IMR-90 (cell line): Measurements from ENCODE around the gene IL18R1. TPM values are rescaled to one million over a fixed set of nuclear protein-coding genes. Genes with fewer than 3 reads are reported as not detected.

Experiments used
- ATAC-seq: fragments of 200-7000 bp; cut with Tn5 transposase; 2 replicates; pipeline ENCODE4 v1.9.1; 2020; ENCODE audit warnings: low read depth, mild to moderate bottlenecking, moderate library complexity
- BruUV-seq: library from RNA; stranded (reverse); fragments of 400-500 nt; replicated peaks from 2 replicates; lab custom pipeline; 2021; lab: Mats Ljungman, UMichigan
- CTCF ChIA-PET: fragments of 300-600 bp; formaldehyde crosslinking; extraction: SDS; loops from one replicate; lab custom pipeline; 2021; ENCODE audit warnings: antibody characterized with exemption; lab: Yijun Ruan, JAX
- POLR2A ChIA-PET: fragments of 300-600 bp; sonication (Branson Sonifier 250); formaldehyde crosslinking; loops from one replicate; lab custom pipeline; 2022; ENCODE audit warnings: antibody characterized with exemption; ENCODE audit not compliant: unreplicated experiment; lab: Charles Lee
- DNase-seq: peaks from one replicate; pipeline ENCODE4 v3.0.0; 2013
- H2AFZ ChIP-seq: replicated peaks from 2 replicates; pipeline ENCODE3; 2013; ENCODE audit warnings: low read length, mild to moderate bottlenecking; ENCODE audit not compliant: poor library complexity
- H2AK5ac ChIP-seq: 2 replicates; pipeline ENCODE4 v1.6.1; 2013; ENCODE audit warnings: low read depth, low read length, inconsistent platforms
- H2AK9ac ChIP-seq: replicated peaks from 2 replicates; pipeline ENCODE3; 2013; ENCODE audit warnings: mild to moderate bottlenecking, low read depth, low read length, moderate library complexity; ENCODE audit not compliant: poor library complexity
- H2BK120ac ChIP-seq: 2 replicates; pipeline ENCODE4 v1.6.1; 2013; ENCODE audit warnings: low read depth, low read length, inconsistent platforms
- H2BK15ac ChIP-seq: 3 replicates; pipeline ENCODE4 v1.6.1; 2013; ENCODE audit warnings: low read depth, low read length, inconsistent platforms
- H2BK20ac ChIP-seq: 2 replicates; pipeline ENCODE4 v1.6.1; 2013; ENCODE audit warnings: low read depth, mild to moderate bottlenecking, inconsistent platforms, low read length, moderate library complexity
- H2BK5ac ChIP-seq: 2 replicates; pipeline ENCODE4 v1.6.1; 2013; ENCODE audit warnings: mild to moderate bottlenecking, low read depth, low read length, inconsistent platforms; ENCODE audit not compliant: poor library complexity, severe bottlenecking
- H3K14ac ChIP-seq: replicated peaks from 2 replicates; pipeline ENCODE4 v1.6.1; 2013; ENCODE audit warnings: low read depth, low read length, inconsistent platforms
- H3K18ac ChIP-seq: 2 replicates; pipeline ENCODE4 v1.6.1; 2013; ENCODE audit warnings: low read depth, low read length, control low read depth
- H3K23ac ChIP-seq: 2 replicates; pipeline ENCODE4 v1.6.1; 2013; ENCODE audit warnings: low read depth, low read length, inconsistent platforms
- H3K27ac ChIP-seq: 2 replicates; pipeline ENCODE4 v1.5.1; 2013; ENCODE audit warnings: mild to moderate bottlenecking, control low read depth, low read length; ENCODE audit not compliant: insufficient read depth
- H3K27me3 ChIP-seq: 2 replicates; pipeline ENCODE4 v1.6.1; 2013; ENCODE audit warnings: low read length; ENCODE audit not compliant: control insufficient read depth, insufficient read depth
- H3K36me3 ChIP-seq: 2 replicates; pipeline ENCODE4 v1.6.1; 2013; ENCODE audit warnings: low read length, mixed read lengths; ENCODE audit not compliant: control insufficient read depth, insufficient read depth
- H3K4ac ChIP-seq: 2 replicates; pipeline ENCODE4 v1.6.1; 2013; ENCODE audit warnings: low read depth, low read length, inconsistent platforms
- H3K4me1 ChIP-seq: 2 replicates; pipeline ENCODE4 v1.6.1; 2013; ENCODE audit warnings: low read length, mixed read lengths; ENCODE audit not compliant: control insufficient read depth, insufficient read depth
- H3K4me2 ChIP-seq: 2 replicates; pipeline ENCODE4 v1.6.1; 2013; ENCODE audit warnings: low read depth, mild to moderate bottlenecking, control low read depth, low read length, moderate library complexity
- H3K4me3 ChIP-seq: 2 replicates; pipeline ENCODE4 v1.5.1; 2013; ENCODE audit warnings: low read depth, mild to moderate bottlenecking, control low read depth, low read length, moderate library complexity; ENCODE audit not compliant: insufficient read depth
- H3K56ac ChIP-seq: 2 replicates; pipeline ENCODE4 v1.6.1; 2013; ENCODE audit warnings: low read length, inconsistent platforms; ENCODE audit not compliant: insufficient read depth; ENCODE audit errors: extremely low read depth
- H3K79me1 ChIP-seq, 2 experiments: 2 replicates each; pipeline ENCODE4 v1.6.1; 2013; ENCODE audit warnings: low read length in 2 of 2, inconsistent platforms in 1 of 2, low read depth in 1 of 2
- H3K9ac ChIP-seq: 2 replicates; pipeline ENCODE4 v1.6.1; 2013; ENCODE audit warnings: low read depth, low read length, control low read depth
- H3K9me1 ChIP-seq: 2 replicates; pipeline ENCODE4 v1.6.1; 2013; ENCODE audit warnings: low read length, inconsistent platforms; ENCODE audit not compliant: insufficient read depth
- H3K9me3 ChIP-seq: 2 replicates; pipeline ENCODE4 v1.6.1; 2013; ENCODE audit warnings: low read length; ENCODE audit not compliant: control insufficient read depth, insufficient read depth
- H4K20me1 ChIP-seq: 2 replicates; pipeline ENCODE4 v1.6.1; 2013; ENCODE audit warnings: low read length, inconsistent platforms; ENCODE audit not compliant: insufficient read depth
- H4K5ac ChIP-seq: 2 replicates; pipeline ENCODE4 v1.6.1; 2013; ENCODE audit warnings: mild to moderate bottlenecking, low read depth, low read length, control low read depth
- H4K8ac ChIP-seq, 2 experiments: 2 replicates each; pipeline ENCODE4 v1.6.1; 2013; ENCODE audit warnings: low read depth in 2 of 2, low read length in 2 of 2, control low read depth in 1 of 2, inconsistent platforms in 1 of 2
- H4K91ac ChIP-seq: 2 replicates; pipeline ENCODE4 v1.6.1; 2013; ENCODE audit warnings: low read depth, low read length, inconsistent platforms; ENCODE audit not compliant: insufficient read depth
- BHLHE40 ChIP-seq: fragments of 150-350 bp; IDR thresholded peaks from 2 replicates; pipeline ENCODE4 v1.6.1; 2016; ENCODE audit warnings: mild to moderate bottlenecking, low read depth, low read length
- ELK1 ChIP-seq: fragments of 150-350 bp; IDR thresholded peaks from 2 replicates; pipeline ENCODE4 v1.6.1; 2016; ENCODE audit warnings: low read depth, mild to moderate bottlenecking, low read length, moderate library complexity, borderline replicate concordance
- FOS ChIP-seq: fragments of 150-350 bp; IDR thresholded peaks from 2 replicates; pipeline ENCODE4 v1.6.1; 2016; ENCODE audit warnings: low read depth, low read length
- MXI1 ChIP-seq: IDR thresholded peaks from 2 replicates; pipeline ENCODE4 v1.6.1; 2012; ENCODE audit warnings: low read depth, mild to moderate bottlenecking, low read length, moderate library complexity, borderline replicate concordance
- RFX5 ChIP-seq: IDR thresholded peaks from 2 replicates; pipeline ENCODE4 v1.8.0; 2012; ENCODE audit warnings: low read depth, mild to moderate bottlenecking, low read length, moderate library complexity
- USF2 ChIP-seq: fragments of 150-350 bp; IDR thresholded peaks from 2 replicates; pipeline ENCODE4 v1.6.1; 2017; ENCODE audit warnings: mild to moderate bottlenecking, antibody characterized with exemption, low read length, low read depth
- WGBS, 2 experiments: methylation state at CpG; one replicate each; pipeline versions ENCODE4 v1.1.5 to v1.1.7; 2013; ENCODE audit warnings: missing lambda C conversion rate in 2 of 2; ENCODE audit not compliant: insufficient read length in 1 of 2; ENCODE audit errors: extremely low coverage in 2 of 2; 5-methylcytosine and 5-hydroxymethylcytosine counted together
- dilution Hi-C: fragments of 300-500 bp; cut with HindIII; formaldehyde crosslinking; loops from one replicate; pipeline ENCODE4 v1.14.3; 2018; ENCODE audit warnings: low sequenced_read_pairs; ENCODE audit not compliant: unreplicated experiment
- in situ Hi-C: fragments of 300-500 bp; cut with MboI; formaldehyde crosslinking; loops from 3 replicates; pipeline ENCODE4 v1.14.3; 2019; ENCODE audit warnings: low sequenced_read_pairs, inconsistent platforms, mixed read lengths
- intact Hi-C: fragments of 100-400 bp; cut with micrococcal nuclease; formaldehyde crosslinking; loops from 2 replicates; pipeline ENCODE4 v1.10.0; 2022
- polyA plus RNA-seq, 3 experiments: library from polyadenylated mRNA; depleted of rRNA; stranded (reverse); fragments of >200 nt; gene quantifications; 2 replicates each; pipeline ENCODE4 v1.2.3, GENCODE V29; 2012; ENCODE audit warnings: low replicate concordance in 1 of 3
- total RNA-seq: library from RNA; depleted of rRNA; stranded (reverse); fragments of >200 nt; gene quantifications from 2 replicates; pipeline ENCODE4 v1.2.3, GENCODE V29; 2012

Gene IL18R1
- total and polyA plus RNA-seq, 2 of the 4 experiments (the other 2 are of a cell fraction): 0.18 to 0.24 TPM

- no peak overlapping the region for H2AK5ac ChIP-seq
- dilution Hi-C loops (no loop called here), intact Hi-C loops (no loop called here), in situ Hi-C loops (no loop called here)
- no peak for ATAC-seq
- no peak overlapping the region for H3K4me3 ChIP-seq
- H3K23ac ChIP-seq: no peak overlapping the region
- no peak overlapping the region for H2BK5ac ChIP-seq
- POLR2A ChIA-PET: no interaction called here
- H2AFZ ChIP-seq: no peak overlapping the region
- H2BK15ac ChIP-seq: no peak overlapping the region
- no peak overlapping the region for H3K56ac ChIP-seq
- H3K4me1 ChIP-seq: no peaks in the 10 kb centered on the region
- no peak overlapping the region for H3K4me2 ChIP-seq
- no peaks in the 10 kb centered on the region for H3K36me3 ChIP-seq
- no peak overlapping the region for H3K14ac ChIP-seq
- no peak for DNase-seq
- H3K9me3 ChIP-seq: no peaks in the 10 kb centered on the region
- no peaks in the 10 kb centered on the region for H3K9me1 ChIP-seq
- H2BK120ac ChIP-seq: no peak overlapping the region
- CTCF ChIA-PET: no interaction called here
- no peaks in the 10 kb centered on the region for H3K79me1 ChIP-seq
- no CpG with 5 or more reads among the region's 1 CpG for WGBS, 2 experiments
- H4K20me1 ChIP-seq: no peaks in the 10 kb centered on the region
- no TSS peak for BruUV-seq
- no peak overlapping the region for H3K18ac ChIP-seq
- H3K4ac ChIP-seq: no peak overlapping the region
- H2AK9ac ChIP-seq: no peak overlapping the region
- H3K27me3 ChIP-seq: no peaks in the 10 kb centered on the region; the same call in 1 of the 2 replicates
- H3K9ac ChIP-seq: no peak overlapping the region
- no peak overlapping the region for H4K8ac ChIP-seq
- no peak overlapping the region for H2BK20ac ChIP-seq
- no peak overlapping the region for H3K27ac ChIP-seq
- TF ChIP-seq RFX5: no peak
- TF ChIP-seq BHLHE40: no peak
- no peak for TF ChIP-seq MXI1
- no peak for TF ChIP-seq USF2
- TF ChIP-seq ELK1: no peak
- TF ChIP-seq FOS: no peak
- H4K5ac ChIP-seq: no peak overlapping the region
- no peak overlapping the region for H4K91ac ChIP-seq
Observed at GRCh38 chr2:102392942-102393341, 37.3 kb downstream of the IL18R1 start.
